ENCODE results near the gene LRRC7. TPM values are rescaled to one million over a fixed set of nuclear protein-coding genes. Genes with fewer than 3 reads are reported as not detected.

The LRRC7 gene
- total RNA-seq, 1 donor from 2014 or later: 11.5 TPM

DNA sequence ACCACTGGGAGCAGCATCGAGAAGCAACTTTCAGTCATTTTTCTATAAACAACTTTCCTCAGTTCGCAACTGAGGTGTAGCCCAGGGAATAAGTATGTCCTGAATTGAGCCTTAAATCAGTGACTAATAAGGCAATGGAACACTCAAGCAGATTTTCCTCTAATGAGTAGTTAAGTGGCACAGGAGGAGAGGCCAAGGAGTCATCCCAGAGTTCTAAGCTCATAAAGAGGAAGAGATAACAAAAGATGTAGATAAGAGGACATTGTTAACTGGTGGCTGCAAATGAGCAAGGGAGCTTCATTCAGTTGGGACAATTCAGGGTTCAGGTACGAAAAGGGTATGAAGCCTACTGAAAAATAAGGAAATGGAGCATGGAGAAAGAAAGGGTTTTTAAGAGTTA, 573.2 kb downstream of the LRRC7 start:
- peak overlapping the region in 1 of 3 donors; percentile 13 for H3K4me3 ChIP-seq (ENCODE audit: low read length in 3 of 3)
- no peaks in the 10 kb centered on the region for H3K27me3 ChIP-seq (ENCODE audit: control insufficient read depth in 3 of 3, insufficient read depth in 3 of 3, low read length in 3 of 3)
- peak overlapping the region; percentile 53 for H3K27ac ChIP-seq (ENCODE audit: low read depth, low read length)
- peaks cover 16 to 26% (median 22%) of the 10 kb centered on the region in 3 donors for H3K4me1 ChIP-seq (ENCODE audit: control insufficient read depth in 3 of 3, insufficient read depth in 3 of 3, low read length in 3 of 3)
- peaks cover 0 to 3% (median 0%) of the 10 kb centered on the region in 3 donors for H3K36me3 ChIP-seq (ENCODE audit: control insufficient read depth in 3 of 3, insufficient read depth in 3 of 3, low read length in 3 of 3)
- H3K9ac ChIP-seq (ENCODE audit: low read depth in 1 of 3, low read length in 3 of 3): no peak overlapping the region
- H3K9me3 ChIP-seq (ENCODE audit: control insufficient read depth in 3 of 3, low read length in 3 of 3): no peaks in the 10 kb centered on the region

DNA sequence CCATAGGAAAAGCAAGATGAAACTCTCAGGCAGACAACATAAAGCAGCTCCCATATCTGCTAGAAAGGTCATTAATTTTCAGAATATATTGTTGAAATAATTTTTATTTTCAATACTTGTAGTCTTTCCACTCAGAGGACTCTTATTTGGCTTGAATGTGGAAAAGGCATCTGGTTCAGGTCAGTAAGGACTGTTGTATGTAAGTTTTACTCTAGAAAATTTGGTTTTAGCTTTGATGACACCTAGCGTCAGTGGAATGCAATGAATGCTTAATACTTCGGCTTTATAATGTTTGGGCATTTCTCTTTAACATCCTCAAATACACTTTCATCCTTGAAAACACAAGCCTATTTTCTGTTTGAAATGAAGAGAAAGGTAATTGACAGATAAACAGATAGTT, 574.4 kb downstream of the LRRC7 start:
- no peaks in the 10 kb centered on the region for H3K9me3 ChIP-seq (ENCODE audit: control insufficient read depth in 3 of 3, low read length in 3 of 3)
- H3K27me3 ChIP-seq (ENCODE audit: control insufficient read depth in 3 of 3, insufficient read depth in 3 of 3, low read length in 3 of 3): no peaks in the 10 kb centered on the region
- H3K27ac ChIP-seq (ENCODE audit: low read depth, low read length): peak overlapping the region; percentile 10
- peaks cover 16 to 26% (median 22%) of the 10 kb centered on the region in 3 donors for H3K4me1 ChIP-seq (ENCODE audit: control insufficient read depth in 3 of 3, insufficient read depth in 3 of 3, low read length in 3 of 3)
- peaks cover 0 to 5% (median 3%) of the 10 kb centered on the region in 3 donors for H3K36me3 ChIP-seq (ENCODE audit: control insufficient read depth in 3 of 3, insufficient read depth in 3 of 3, low read length in 3 of 3)
- H3K4me3 ChIP-seq (ENCODE audit: low read length in 3 of 3): no peak overlapping the region
- no peak overlapping the region for H3K9ac ChIP-seq (ENCODE audit: low read depth in 1 of 3, low read length in 3 of 3)

DNA sequence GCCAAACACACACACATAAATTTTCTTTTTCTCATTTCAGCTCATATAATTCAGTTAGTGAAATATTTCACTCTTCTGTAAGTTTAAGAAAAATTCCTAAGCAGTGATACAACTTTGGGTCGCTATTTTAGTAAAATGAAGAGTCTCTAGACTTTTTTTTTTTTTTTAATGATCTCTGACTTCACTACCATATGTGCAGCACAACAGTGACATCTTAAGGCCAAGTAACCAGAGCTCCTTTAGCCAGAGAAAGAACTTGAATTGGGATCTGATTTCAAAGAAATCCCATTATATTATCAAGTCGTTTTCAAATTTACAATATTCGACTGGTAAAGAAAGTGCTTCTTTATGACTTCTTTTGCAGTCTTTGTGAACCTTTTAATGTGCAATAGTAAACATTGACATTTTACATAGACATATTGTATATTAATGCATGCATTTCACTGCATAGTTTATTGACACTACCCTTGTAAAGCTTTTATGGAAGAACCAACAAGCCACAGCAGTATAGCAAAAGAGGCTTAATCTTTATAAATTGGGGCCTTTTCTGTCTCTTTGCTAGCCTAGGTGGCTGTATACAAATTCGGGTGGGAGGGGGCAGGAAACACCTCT, 575.4 kb downstream of the LRRC7 start:
- Histone ChIP-seq H3K27ac (ENCODE audit: low read depth, low read length) (no peak overlapping the region), H3K27me3 (ENCODE audit: control insufficient read depth in 3 of 3, insufficient read depth in 3 of 3, low read length in 3 of 3) (no peaks in the 10 kb centered on the region), H3K36me3 (ENCODE audit: control insufficient read depth in 3 of 3, insufficient read depth in 3 of 3, low read length in 3 of 3) (peaks cover 0 to 11% (median 11%) of the 10 kb centered on the region in 3 donors), H3K9ac (ENCODE audit: low read depth in 1 of 3, low read length in 3 of 3) (no peak overlapping the region), H3K9me3 (ENCODE audit: control insufficient read depth in 3 of 3, low read length in 3 of 3) (no peaks in the 10 kb centered on the region), H3K4me1 (ENCODE audit: control insufficient read depth in 3 of 3, insufficient read depth in 3 of 3, low read length in 3 of 3) (peaks cover 16 to 26% (median 20%) of the 10 kb centered on the region in 3 donors), H3K4me3 (ENCODE audit: low read length in 3 of 3) (no peak overlapping the region)

DNA sequence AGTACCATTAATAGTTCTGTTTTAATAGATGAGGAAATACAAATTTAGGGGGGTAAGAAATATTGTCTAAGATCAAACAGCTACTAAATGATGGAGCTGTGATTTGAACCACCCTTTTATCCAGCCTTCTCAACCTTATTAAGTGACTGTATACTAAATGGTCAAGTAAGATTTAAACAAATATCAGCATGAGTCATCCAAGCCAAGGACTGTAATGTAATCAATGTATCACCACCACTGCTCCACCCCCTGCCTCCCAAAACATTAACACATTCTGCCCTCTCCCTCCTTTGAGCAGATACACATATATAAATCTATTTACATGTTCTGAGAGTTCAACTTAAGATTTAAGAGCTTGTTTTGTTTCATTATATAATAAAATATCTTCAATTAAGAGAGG, 578.8 kb downstream of the LRRC7 start:
- H3K27me3 ChIP-seq (ENCODE audit: control insufficient read depth in 3 of 3, insufficient read depth in 3 of 3, low read length in 3 of 3): no peaks in the 10 kb centered on the region
- H3K9me3 ChIP-seq (ENCODE audit: control insufficient read depth in 3 of 3, low read length in 3 of 3): no peaks in the 10 kb centered on the region
- H3K27ac ChIP-seq (ENCODE audit: low read depth, low read length): no peak overlapping the region
- no peak overlapping the region for H3K9ac ChIP-seq (ENCODE audit: low read depth in 1 of 3, low read length in 3 of 3)
- no peak overlapping the region for H3K4me3 ChIP-seq (ENCODE audit: low read length in 3 of 3)
- H3K4me1 ChIP-seq (ENCODE audit: control insufficient read depth in 3 of 3, insufficient read depth in 3 of 3, low read length in 3 of 3): peaks cover 3 to 8% (median 6%) of the 10 kb centered on the region in 3 donors
- peaks cover 0 to 21% (median 11%) of the 10 kb centered on the region in 3 donors for H3K36me3 ChIP-seq (ENCODE audit: control insufficient read depth in 3 of 3, insufficient read depth in 3 of 3, low read length in 3 of 3)

DNA sequence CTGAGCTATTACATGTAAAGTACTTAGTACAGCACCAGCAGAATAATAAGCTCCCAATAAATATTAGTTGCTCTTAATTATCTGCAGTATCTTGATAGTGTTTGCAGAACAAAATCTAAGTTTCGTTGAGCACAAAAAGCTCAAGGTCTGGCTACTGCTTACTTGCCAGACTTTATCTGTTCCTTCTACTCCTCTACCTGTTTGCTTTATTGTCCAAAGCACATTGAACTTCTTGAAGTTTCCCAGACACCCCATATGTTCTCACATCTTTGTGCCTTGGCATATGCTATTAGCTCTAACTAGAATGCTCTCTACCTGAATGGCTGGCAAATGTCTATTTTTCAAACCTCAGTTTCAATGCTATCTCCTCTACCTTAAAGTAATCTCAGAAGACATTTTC, 582.7 kb downstream of the LRRC7 start:
- Histone ChIP-seq H3K9me3 (ENCODE audit: control insufficient read depth in 3 of 3, low read length in 3 of 3) (no peaks in the 10 kb centered on the region), H3K36me3 (ENCODE audit: control insufficient read depth in 3 of 3, insufficient read depth in 3 of 3, low read length in 3 of 3) (peaks cover 0 to 24% (median 13%) of the 10 kb centered on the region in 3 donors), H3K4me1 (ENCODE audit: control insufficient read depth in 3 of 3, insufficient read depth in 3 of 3, low read length in 3 of 3) (no peaks in the 10 kb centered on the region), H3K27me3 (ENCODE audit: control insufficient read depth in 3 of 3, insufficient read depth in 3 of 3, low read length in 3 of 3) (no peaks in the 10 kb centered on the region), H3K4me3 (ENCODE audit: low read length in 3 of 3) (no peak overlapping the region), H3K9ac (ENCODE audit: low read depth in 1 of 3, low read length in 3 of 3) (no peak overlapping the region), H3K27ac (ENCODE audit: low read depth, low read length) (no peak overlapping the region)

DNA sequence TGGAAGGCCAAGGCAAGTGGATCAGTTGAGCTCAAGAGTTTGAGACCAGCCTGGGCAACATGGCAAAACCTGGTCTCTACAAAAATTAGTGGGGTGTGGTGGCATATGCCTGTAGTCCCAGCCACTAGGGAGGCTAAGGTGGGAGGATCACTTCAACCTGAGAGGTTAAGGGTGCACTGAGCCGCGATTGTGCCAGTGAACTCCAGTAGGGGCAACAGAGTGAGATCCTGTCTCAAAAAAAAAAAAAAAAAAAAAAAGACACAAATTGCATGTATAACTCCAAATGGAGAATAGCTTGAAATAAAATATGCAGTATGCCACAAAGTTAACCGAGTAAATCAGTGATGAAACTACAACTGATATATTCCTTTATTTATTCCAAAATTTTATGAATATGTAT, 586.0 kb downstream of the LRRC7 start:
- H3K36me3 ChIP-seq (ENCODE audit: control insufficient read depth in 3 of 3, insufficient read depth in 3 of 3, low read length in 3 of 3): peaks cover 0 to 12% (median 3%) of the 10 kb centered on the region in 3 donors
- no peak overlapping the region for H3K9ac ChIP-seq (ENCODE audit: low read depth in 1 of 3, low read length in 3 of 3)
- H3K27ac ChIP-seq (ENCODE audit: low read depth, low read length): no peak overlapping the region
- no peak overlapping the region for H3K4me3 ChIP-seq (ENCODE audit: low read length in 3 of 3)
- H3K27me3 ChIP-seq (ENCODE audit: control insufficient read depth in 3 of 3, insufficient read depth in 3 of 3, low read length in 3 of 3): no peaks in the 10 kb centered on the region
- no peaks in the 10 kb centered on the region for H3K4me1 ChIP-seq (ENCODE audit: control insufficient read depth in 3 of 3, insufficient read depth in 3 of 3, low read length in 3 of 3)
- no peaks in the 10 kb centered on the region for H3K9me3 ChIP-seq (ENCODE audit: control insufficient read depth in 3 of 3, low read length in 3 of 3)

DNA sequence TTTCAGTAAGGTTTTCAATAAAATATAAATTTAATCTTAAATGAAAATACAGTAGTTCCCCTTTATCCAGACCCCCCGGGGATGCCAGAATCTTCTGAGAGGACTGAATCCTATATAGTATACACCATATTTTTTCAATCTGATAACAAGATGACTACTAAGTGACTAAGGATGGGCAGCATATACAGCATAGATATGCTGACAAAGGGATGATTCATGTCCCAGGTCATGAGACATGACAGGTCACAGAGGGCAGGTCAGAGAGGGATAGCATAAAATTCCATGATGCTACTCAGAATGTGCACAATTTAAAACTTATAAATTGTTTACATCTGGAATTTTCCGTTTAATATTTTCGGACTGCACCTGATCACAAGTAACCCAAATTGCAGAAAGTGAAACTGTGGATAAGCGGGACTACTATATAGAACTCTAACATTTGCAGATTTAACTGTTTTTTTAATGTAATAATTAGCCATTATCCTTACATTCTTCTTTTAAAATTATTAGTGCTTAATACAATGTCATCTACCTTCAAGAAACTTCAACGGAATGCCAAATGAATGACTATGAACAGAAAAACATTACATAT, 588.9 kb downstream of the LRRC7 start:
- Histone ChIP-seq H3K27ac (ENCODE audit: low read depth, low read length) (no peak overlapping the region), H3K9me3 (ENCODE audit: control insufficient read depth in 3 of 3, low read length in 3 of 3) (no peaks in the 10 kb centered on the region), H3K4me3 (ENCODE audit: low read length in 3 of 3) (no peak overlapping the region), H3K4me1 (ENCODE audit: control insufficient read depth in 3 of 3, insufficient read depth in 3 of 3, low read length in 3 of 3) (no peaks in the 10 kb centered on the region), H3K27me3 (ENCODE audit: control insufficient read depth in 3 of 3, insufficient read depth in 3 of 3, low read length in 3 of 3) (no peaks in the 10 kb centered on the region), H3K36me3 (ENCODE audit: control insufficient read depth in 3 of 3, insufficient read depth in 3 of 3, low read length in 3 of 3) (peaks cover 0 to 3% (median 3%) of the 10 kb centered on the region in 3 donors), H3K9ac (ENCODE audit: low read depth in 1 of 3, low read length in 3 of 3) (no peak overlapping the region)

DNA sequence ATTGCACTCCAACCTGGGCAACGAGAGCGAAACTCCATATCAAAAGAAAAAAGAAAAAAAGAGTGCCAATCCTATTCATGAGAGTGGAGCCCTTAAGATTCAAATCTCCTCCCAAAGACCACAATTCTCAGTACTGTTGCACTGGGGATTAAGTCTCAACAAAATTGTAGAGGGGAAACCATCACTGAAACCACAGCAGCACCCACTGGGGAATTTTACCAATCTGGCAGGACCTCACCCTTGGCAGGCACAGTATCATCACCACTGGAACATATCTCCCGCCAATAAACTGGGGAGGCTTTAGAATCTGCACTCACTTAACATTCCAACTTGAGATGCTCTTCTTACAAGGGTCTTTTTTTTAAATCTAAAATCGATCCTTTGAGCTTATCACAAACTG, 596.6 kb downstream of the LRRC7 start:
- Histone ChIP-seq H3K4me1 (ENCODE audit: control insufficient read depth in 3 of 3, insufficient read depth in 3 of 3, low read length in 3 of 3) (no peaks in the 10 kb centered on the region), H3K27ac (ENCODE audit: low read depth, low read length) (no peak overlapping the region), H3K4me3 (ENCODE audit: low read length in 3 of 3) (no peak overlapping the region), H3K27me3 (ENCODE audit: control insufficient read depth in 3 of 3, insufficient read depth in 3 of 3, low read length in 3 of 3) (no peaks in the 10 kb centered on the region), H3K9me3 (ENCODE audit: control insufficient read depth in 3 of 3, low read length in 3 of 3) (no peaks in the 10 kb centered on the region), H3K36me3 (ENCODE audit: control insufficient read depth in 3 of 3, insufficient read depth in 3 of 3, low read length in 3 of 3) (no peaks in the 10 kb centered on the region), H3K9ac (ENCODE audit: low read depth in 1 of 3, low read length in 3 of 3) (no peak overlapping the region)

DNA sequence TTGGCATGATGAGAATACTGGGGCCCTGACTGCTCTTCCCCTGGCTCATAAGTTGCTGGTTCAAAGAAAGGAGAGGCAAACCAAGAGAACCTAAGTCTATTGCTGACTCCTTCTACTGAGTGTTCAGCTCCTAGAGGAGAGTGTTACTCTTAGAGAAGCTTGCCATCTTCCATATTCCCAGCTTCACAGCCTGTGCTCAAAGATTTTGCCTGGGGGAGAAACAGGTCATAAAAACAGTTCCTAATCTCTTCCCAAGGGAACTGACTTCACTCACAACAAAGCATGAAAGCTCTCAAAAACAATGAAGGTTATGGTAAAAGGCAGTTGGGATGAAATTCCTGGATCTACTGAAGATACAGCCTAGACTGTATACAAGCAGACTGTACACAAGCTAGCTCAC, 600.6 kb downstream of the LRRC7 start:
- Histone ChIP-seq H3K9ac (ENCODE audit: low read depth in 1 of 3, low read length in 3 of 3) (no peak overlapping the region), H3K4me3 (ENCODE audit: low read length in 3 of 3) (no peak overlapping the region), H3K4me1 (ENCODE audit: control insufficient read depth in 3 of 3, insufficient read depth in 3 of 3, low read length in 3 of 3) (no peaks in the 10 kb centered on the region), H3K27ac (ENCODE audit: low read depth, low read length) (no peak overlapping the region), H3K9me3 (ENCODE audit: control insufficient read depth in 3 of 3, low read length in 3 of 3) (no peaks in the 10 kb centered on the region), H3K36me3 (ENCODE audit: control insufficient read depth in 3 of 3, insufficient read depth in 3 of 3, low read length in 3 of 3) (peaks cover 0 to 7% (median 0%) of the 10 kb centered on the region in 3 donors), H3K27me3 (ENCODE audit: control insufficient read depth in 3 of 3, insufficient read depth in 3 of 3, low read length in 3 of 3) (no peaks in the 10 kb centered on the region)

DNA sequence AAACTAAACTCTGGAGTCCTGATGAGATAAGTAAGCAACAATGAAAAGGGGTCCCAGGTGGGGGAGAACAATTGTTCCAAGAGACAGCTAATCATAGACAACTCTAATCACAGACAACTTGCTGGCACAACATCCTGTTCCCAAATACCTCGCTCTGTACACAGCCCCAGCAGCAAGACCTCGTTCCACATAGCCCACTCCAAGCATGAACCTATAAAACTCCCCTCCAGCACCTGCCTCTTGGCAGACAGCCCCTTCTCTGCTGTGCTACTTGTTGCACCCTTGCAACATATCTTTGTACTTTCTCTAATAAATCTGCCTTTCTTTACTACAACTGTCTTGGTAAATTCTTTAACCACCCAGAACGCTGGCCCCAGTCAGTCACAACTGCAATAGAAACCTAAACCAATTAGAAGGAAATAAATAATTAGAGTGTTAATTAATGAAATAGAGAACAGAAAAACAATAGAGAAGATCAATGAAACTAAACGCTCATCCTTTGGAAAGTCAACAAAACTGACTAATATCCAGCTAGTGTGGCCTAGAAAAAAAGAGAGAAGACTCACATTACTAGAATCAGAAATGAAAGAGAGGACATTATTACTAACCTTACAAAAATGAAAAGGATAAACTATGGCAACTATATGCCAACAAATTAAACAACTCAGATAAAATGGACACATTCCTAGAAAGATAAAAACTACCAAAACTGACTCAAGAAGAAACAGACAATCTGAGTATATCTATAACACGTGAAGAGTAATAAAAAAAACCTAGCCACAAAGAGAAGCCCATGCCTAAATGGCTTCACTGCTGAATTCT, 601.5 kb downstream of the LRRC7 start:
- Histone ChIP-seq H3K9me3 (ENCODE audit: control insufficient read depth in 3 of 3, low read length in 3 of 3) (no peaks in the 10 kb centered on the region), H3K36me3 (ENCODE audit: control insufficient read depth in 3 of 3, insufficient read depth in 3 of 3, low read length in 3 of 3) (peaks cover 0 to 7% (median 0%) of the 10 kb centered on the region in 3 donors), H3K4me1 (ENCODE audit: control insufficient read depth in 3 of 3, insufficient read depth in 3 of 3, low read length in 3 of 3) (no peaks in the 10 kb centered on the region), H3K9ac (ENCODE audit: low read depth in 1 of 3, low read length in 3 of 3) (no peak overlapping the region), H3K4me3 (ENCODE audit: low read length in 3 of 3) (no peak overlapping the region), H3K27ac (ENCODE audit: low read depth, low read length) (no peak overlapping the region), H3K27me3 (ENCODE audit: control insufficient read depth in 3 of 3, insufficient read depth in 3 of 3, low read length in 3 of 3) (no peaks in the 10 kb centered on the region)
